ENCODE data around the gene COL4A1.

- TF ChIP-seq REST (IDR thresholded peaks at IDR 0.05; ENCODE audit: insufficient read depth in 1 of 2, low read depth in 2 of 2, low read length in 2 of 2) (no peak), TAF1 (IDR thresholded peaks at IDR 0.05; ENCODE audit: borderline replicate concordance, insufficient read depth, low read length) (no peak), SIN3A (IDR thresholded peaks at IDR 0.05; ENCODE audit: borderline replicate concordance, insufficient read depth, low read length) (no peak), POLR2AphosphoS5 (IDR thresholded peaks at IDR 0.05; ENCODE audit: low read depth, low read length) (no peak)
Observed at GRCh38 chr13:110301606-110302553, 5.1 kb downstream of the COL4A1 start.
